WTC11 (cell line): Measurements from ENCODE around the gene CLIC3. TPM values are rescaled to one million over a fixed set of nuclear protein-coding genes. Genes with fewer than 3 reads are reported as not detected.

ENCODE experiments used
- ATAC-seq: fragments of 200-7000 bp; cut with Tn5 transposase; 2 replicates; pipeline ENCODE4 v1.10.0; 2021; ENCODE audit warnings: mild to moderate bottlenecking, moderate library complexity
- Bru-seq: library from RNA; stranded (reverse); fragments of 400-500 nt; gene quantifications from one replicate; lab custom pipeline; 2021; lab: Mats Ljungman, UMichigan
- CTCF ChIA-PET: fragments of 300-600 bp; sonication (Branson Sonifier 250); formaldehyde crosslinking; loops from one replicate; lab custom pipeline; 2021; ENCODE audit warnings: antibody characterized with exemption; lab: Charles Lee
- POLR2A ChIA-PET: fragments of 350-600 bp; sonication (Branson Sonifier 250); formaldehyde crosslinking; loops from one replicate; lab custom pipeline; 2021; ENCODE audit warnings: antibody characterized with exemption; lab: Charles Lee
- DNase-seq: peaks from one replicate; pipeline ENCODE4 v3.0.0; 2021; ENCODE audit warnings: low spot score
- H3K27ac Mint-ChIP-seq: 2 replicates; pipeline ENCODE4 v1.8.0; 2021; ENCODE audit warnings: mixed read lengths
- H3K27me3 Mint-ChIP-seq: 2 replicates; pipeline ENCODE4 v1.8.0; 2021; ENCODE audit warnings: low read depth, mild to moderate bottlenecking, moderate library complexity, mixed read lengths
- H3K36me3 Mint-ChIP-seq: 2 replicates; pipeline ENCODE4 v1.8.0; 2021; ENCODE audit warnings: mixed read lengths
- H3K4me1 Mint-ChIP-seq: 2 replicates; pipeline ENCODE4 v1.8.0; 2022; ENCODE audit warnings: mixed read lengths
- H3K4me3 Mint-ChIP-seq: 2 replicates; pipeline ENCODE4 v1.8.0; 2021; ENCODE audit warnings: mild to moderate bottlenecking, moderate library complexity, mixed read lengths
- H3K9me3 Mint-ChIP-seq: 2 replicates; pipeline ENCODE4 v1.8.0; 2021; ENCODE audit warnings: mixed read lengths
- ARID4B ChIP-seq: sonication (generic); formaldehyde crosslinking; IDR thresholded peaks from 2 replicates; pipeline ENCODE4 v1.8.0; 2023; ENCODE audit warnings: missing genetic modification reagents, mild to moderate bottlenecking, borderline replicate concordance
- ATF1 ChIP-seq: sonication (generic); formaldehyde crosslinking; IDR thresholded peaks from 2 replicates; pipeline ENCODE4 v1.8.1; 2023; ENCODE audit warnings: mild to moderate bottlenecking, moderate library complexity, missing genetic modification reagents
- CREM ChIP-seq: sonication (generic); formaldehyde crosslinking; IDR thresholded peaks from 2 replicates; pipeline ENCODE4 v1.8.1; 2022; ENCODE audit warnings: mild to moderate bottlenecking, missing genetic modification reagents, moderate library complexity
- ERG ChIP-seq: fragments of 250-450 bp; sonication (Bioruptor Pico); IDR thresholded peaks from 2 replicates; pipeline ENCODE4 v1.8.0; 2021; ENCODE audit warnings: mild to moderate bottlenecking
- FOXK1 ChIP-seq: sonication (generic); formaldehyde crosslinking; IDR thresholded peaks from 2 replicates; pipeline ENCODE4 v1.8.0; 2022; ENCODE audit warnings: mild to moderate bottlenecking, moderate library complexity, missing genetic modification reagents
- FOXP1 ChIP-seq: sonication (generic); formaldehyde crosslinking; IDR thresholded peaks from 2 replicates; pipeline ENCODE4 v1.8.0; 2022; ENCODE audit warnings: missing genetic modification reagents, mild to moderate bottlenecking, moderate library complexity, borderline replicate concordance
- JAZF1 ChIP-seq: fragments of 250-450 bp; sonication (Bioruptor Pico); IDR thresholded peaks from 2 replicates; pipeline ENCODE4 v1.9.0; 2021; ENCODE audit warnings: moderate library complexity, mild to moderate bottlenecking, inconsistent platforms
- MYBL2 ChIP-seq: sonication (generic); formaldehyde crosslinking; IDR thresholded peaks from 2 replicates; pipeline ENCODE4 v1.8.1; 2023; ENCODE audit warnings: mild to moderate bottlenecking, moderate library complexity, missing genetic modification reagents
- NFE2L1 ChIP-seq: sonication (generic); formaldehyde crosslinking; IDR thresholded peaks from 2 replicates; pipeline ENCODE4 v1.8.1; 2023; ENCODE audit warnings: missing genetic modification reagents
- SMAD4 ChIP-seq: sonication (generic); formaldehyde crosslinking; IDR thresholded peaks from 2 replicates; pipeline ENCODE4 v1.8.0; 2022; ENCODE audit warnings: mild to moderate bottlenecking, missing genetic modification reagents
- STAT6 ChIP-seq: sonication (generic); formaldehyde crosslinking; conservative IDR thresholded peaks from 2 replicates; pipeline ENCODE4 v1.8.1; 2023; ENCODE audit warnings: mild to moderate bottlenecking, low read depth, missing genetic modification reagents, moderate library complexity
- ZBTB43 ChIP-seq: sonication (generic); formaldehyde crosslinking; IDR thresholded peaks from 2 replicates; pipeline ENCODE4 v1.8.1; 2023; ENCODE audit warnings: mild to moderate bottlenecking, missing genetic modification reagents
- ZNF138 ChIP-seq: sonication (generic); formaldehyde crosslinking; conservative IDR thresholded peaks from 2 replicates; pipeline ENCODE4 v1.8.1; 2022; ENCODE audit warnings: mild to moderate bottlenecking, moderate library complexity, missing genetic modification reagents
- ZNF232 ChIP-seq: sonication (generic); formaldehyde crosslinking; IDR thresholded peaks from 2 replicates; pipeline ENCODE4 v1.8.0; 2022; ENCODE audit warnings: mild to moderate bottlenecking, missing genetic modification reagents
- ZNF263 ChIP-seq: sonication (generic); formaldehyde crosslinking; IDR thresholded peaks from 2 replicates; pipeline ENCODE4 v1.8.1; 2022; ENCODE audit warnings: low read depth, mild to moderate bottlenecking, moderate library complexity, missing genetic modification reagents
- ZSCAN18 ChIP-seq: fragments of 250-450 bp; sonication (Bioruptor Pico); IDR thresholded peaks from 2 replicates; pipeline ENCODE4 v2.1.2; 2022; ENCODE audit warnings: mild to moderate bottlenecking, moderate library complexity
- long read RNA-seq, 3 experiments: library from RNA in 1 of 3; library from capped mRNA in 1 of 3; library from polyadenylated mRNA in 1 of 3; unstranded in 2 of 3; stranded (forward) in 1 of 3; transcript quantifications; one replicate each; pipeline ENCODE4 v2.0.0, GENCODE V29; 2021
- total RNA-seq: library from RNA; stranded (reverse); gene quantifications from 3 replicates; pipeline ENCODE4 v1.2.3, GENCODE V29; 2021
- TF ChIP-seq, protein P1 (sequence below): sonication (generic); formaldehyde crosslinking; IDR thresholded peaks from 2 replicates; pipeline ENCODE4 v1.8.1; 2023; ENCODE audit warnings: mild to moderate bottlenecking, missing genetic modification reagents, moderate library complexity
- TF ChIP-seq, protein P2 (sequence below): sonication (generic); formaldehyde crosslinking; IDR thresholded peaks from 2 replicates; pipeline ENCODE4 v1.8.0; 2022; ENCODE audit warnings: mild to moderate bottlenecking, missing genetic modification reagents
- TF ChIP-seq, protein P3 (sequence below): fragments of 250-450 bp; sonication (Bioruptor Pico); IDR thresholded peaks from 2 replicates; pipeline ENCODE4 v1.9.0; 2021; ENCODE audit warnings: moderate library complexity, mild to moderate bottlenecking, inconsistent platforms, borderline replicate concordance
- TF ChIP-seq, protein P4 (sequence below): sonication (generic); formaldehyde crosslinking; IDR thresholded peaks from 2 replicates; pipeline ENCODE4 v1.8.1; 2022; ENCODE audit warnings: low read depth, missing genetic modification reagents, borderline replicate concordance

The CLIC3 gene
- total RNA-seq (0.31 to 0.41 TPM in 2 of 3 replicates, not detected in the other), Bru-seq, nascent RNA (not detected)
- long read RNA-seq, experiment 1: 0 reads
- long read RNA-seq, experiment 2: 0 reads
- long read RNA-seq, experiment 3: 0 reads

DNA sequence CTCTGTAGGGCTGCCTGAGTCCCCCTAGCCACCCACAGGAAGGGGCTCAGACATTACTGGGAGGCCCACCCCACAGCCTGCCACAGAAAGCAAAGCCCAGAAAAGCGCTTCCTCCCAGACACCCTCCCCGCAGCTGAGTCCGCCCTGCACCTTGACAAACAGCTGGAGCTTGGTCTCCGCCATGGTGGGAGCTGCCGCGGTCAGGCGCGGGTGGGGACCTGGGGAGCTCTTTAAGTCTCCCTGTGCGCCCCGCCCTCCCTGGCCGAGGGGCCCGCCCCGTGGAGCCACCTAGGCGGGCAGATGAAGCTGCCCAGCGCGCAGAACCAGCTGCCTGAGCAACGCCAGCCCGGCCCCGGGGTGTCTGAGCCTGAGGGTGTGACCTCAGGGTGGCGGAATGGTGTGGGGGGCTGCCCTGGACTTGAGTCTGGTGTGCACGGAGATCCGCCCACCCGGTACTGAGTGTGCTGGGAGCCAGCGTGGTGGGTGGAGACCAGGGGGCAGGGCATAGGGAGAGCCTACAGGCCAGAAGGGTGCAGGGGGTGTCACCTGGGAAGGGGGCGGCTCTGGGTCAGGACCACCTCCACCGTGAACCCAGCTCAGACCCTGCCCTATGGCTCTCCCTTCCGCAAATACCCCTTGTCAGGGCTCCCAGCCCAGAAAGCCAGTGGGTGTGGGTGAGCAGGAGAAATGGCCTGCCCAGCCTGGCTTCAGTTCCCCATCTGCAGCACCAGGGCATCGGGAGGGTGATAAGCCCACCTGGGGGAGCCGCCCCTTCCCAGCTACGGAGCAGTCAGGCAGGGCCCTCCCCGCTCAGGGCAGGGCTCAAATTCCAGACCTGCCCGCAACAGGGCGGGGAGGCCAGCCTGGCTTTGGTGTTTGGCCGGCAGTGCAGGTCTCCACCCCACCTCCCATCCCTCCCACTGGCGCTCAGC, at the start of gene CLIC3:
Gene CLIC3 (minus strand): TSS at position 208 of the 932 bp plus-strand sequence. CDS start 25 bp downstream, at position 183.
- Mint-ChIP-seq H3K9me3 (no peaks in the 10 kb centered on the region), H3K4me1 (peaks cover 4% of the 10 kb centered on the region; the same call in 1 of the 2 replicates), H3K4me3 (peak within 1 kb of the TSS; percentile 58), H3K27ac (no peak within 1 kb of the TSS), H3K27me3 (peaks cover under 1% of the 10 kb centered on the region), H3K36me3 (no peaks in the 10 kb centered on the region)
- no peak for TF ChIP-seq ZNF263 (CRISPR knock-in tag)
- no peak for TF ChIP-seq CREM (CRISPR knock-in tag)
- no peak for TF ChIP-seq JAZF1
- TF ChIP-seq NFE2L1 (CRISPR knock-in tag): no peak
- TF ChIP-seq ATF1 (CRISPR knock-in tag): no peak
- no peak for TF ChIP-seq FOXP1 (CRISPR knock-in tag)
- TF ChIP-seq ZNF138 (CRISPR knock-in tag): no peak
- TF ChIP-seq ARID4B (CRISPR knock-in tag): no peak
- TF ChIP-seq SMAD4 (CRISPR knock-in tag): no peak
- TF ChIP-seq ZNF232 (CRISPR knock-in tag): no peak
- TF ChIP-seq, protein P1, sequence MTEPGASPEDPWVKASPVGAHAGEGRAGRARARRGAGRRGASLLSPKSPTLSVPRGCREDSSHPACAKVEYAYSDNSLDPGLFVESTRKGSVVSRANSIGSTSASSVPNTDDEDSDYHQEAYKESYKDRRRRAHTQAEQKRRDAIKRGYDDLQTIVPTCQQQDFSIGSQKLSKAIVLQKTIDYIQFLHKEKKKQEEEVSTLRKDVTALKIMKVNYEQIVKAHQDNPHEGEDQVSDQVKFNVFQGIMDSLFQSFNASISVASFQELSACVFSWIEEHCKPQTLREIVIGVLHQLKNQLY (CRISPR knock-in tag): no peak
- no peak for TF ChIP-seq ZBTB43 (CRISPR knock-in tag)
- no peak for TF ChIP-seq FOXK1 (CRISPR knock-in tag)
- TF ChIP-seq, protein P2, sequence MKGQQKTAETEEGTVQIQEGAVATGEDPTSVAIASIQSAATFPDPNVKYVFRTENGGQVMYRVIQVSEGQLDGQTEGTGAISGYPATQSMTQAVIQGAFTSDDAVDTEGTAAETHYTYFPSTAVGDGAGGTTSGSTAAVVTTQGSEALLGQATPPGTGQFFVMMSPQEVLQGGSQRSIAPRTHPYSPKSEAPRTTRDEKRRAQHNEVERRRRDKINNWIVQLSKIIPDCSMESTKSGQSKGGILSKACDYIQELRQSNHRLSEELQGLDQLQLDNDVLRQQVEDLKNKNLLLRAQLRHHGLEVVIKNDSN (CRISPR knock-in tag): no peak
- no peak for TF ChIP-seq ZSCAN18 (CRISPR knock-in tag)
- TF ChIP-seq, protein P3, sequence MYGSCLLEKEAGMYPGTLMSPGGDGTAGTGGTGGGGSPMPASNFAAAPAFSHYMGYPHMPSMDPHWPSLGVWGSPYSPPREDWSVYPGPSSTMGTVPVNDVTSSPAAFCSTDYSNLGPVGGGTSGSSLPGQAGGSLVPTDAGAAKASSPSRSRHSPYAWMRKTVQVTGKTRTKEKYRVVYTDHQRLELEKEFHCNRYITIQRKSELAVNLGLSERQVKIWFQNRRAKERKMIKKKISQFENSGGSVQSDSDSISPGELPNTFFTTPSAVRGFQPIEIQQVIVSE (CRISPR knock-in tag): no peak
- TF ChIP-seq ERG: no peak
- TF ChIP-seq, protein P4, sequence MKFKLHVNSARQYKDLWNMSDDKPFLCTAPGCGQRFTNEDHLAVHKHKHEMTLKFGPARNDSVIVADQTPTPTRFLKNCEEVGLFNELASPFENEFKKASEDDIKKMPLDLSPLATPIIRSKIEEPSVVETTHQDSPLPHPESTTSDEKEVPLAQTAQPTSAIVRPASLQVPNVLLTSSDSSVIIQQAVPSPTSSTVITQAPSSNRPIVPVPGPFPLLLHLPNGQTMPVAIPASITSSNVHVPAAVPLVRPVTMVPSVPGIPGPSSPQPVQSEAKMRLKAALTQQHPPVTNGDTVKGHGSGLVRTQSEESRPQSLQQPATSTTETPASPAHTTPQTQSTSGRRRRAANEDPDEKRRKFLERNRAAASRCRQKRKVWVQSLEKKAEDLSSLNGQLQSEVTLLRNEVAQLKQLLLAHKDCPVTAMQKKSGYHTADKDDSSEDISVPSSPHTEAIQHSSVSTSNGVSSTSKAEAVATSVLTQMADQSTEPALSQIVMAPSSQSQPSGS: no peak
- TF ChIP-seq MYBL2: no peak
- TF ChIP-seq STAT6: no peak
- CTCF ChIA-PET: interaction anchor here (0.6 to 4.2 kb wide), 13 partner anchors 11 to 664 kb away, joined by 3 to 53 read pairs (median 6); partner anchors contain the start of genes ABCA2, AJM1 and NPDC1
- DNase-seq (peak; percentile 50), ATAC-seq (peak; percentile 40)
- POLR2A ChIA-PET: interaction anchor here (0.6 kb wide), 1 partner anchor 20 kb away, joined by 3 read pairs; no protein-coding TSS in a partner anchor
